WTC11 (cell line): ENCODE results near the gene ARMC7. TPM values are rescaled to one million over a fixed set of nuclear protein-coding genes. Genes with fewer than 3 reads are reported as not detected.

ENCODE experiments used
- ATAC-seq: fragments of 200-7000 bp; cut with Tn5 transposase; 2 replicates; pipeline ENCODE4 v1.10.0; 2021; ENCODE audit warnings: mild to moderate bottlenecking, moderate library complexity
- CTCF ChIA-PET: fragments of 300-600 bp; sonication (Branson Sonifier 250); formaldehyde crosslinking; loops from one replicate; lab custom pipeline; 2021; ENCODE audit warnings: antibody characterized with exemption; lab: Charles Lee
- POLR2A ChIA-PET: fragments of 350-600 bp; sonication (Branson Sonifier 250); formaldehyde crosslinking; loops from one replicate; lab custom pipeline; 2021; ENCODE audit warnings: antibody characterized with exemption; lab: Charles Lee
- DNase-seq: peaks from one replicate; pipeline ENCODE4 v3.0.0; 2021; ENCODE audit warnings: low spot score
- H3K27ac Mint-ChIP-seq: 2 replicates; pipeline ENCODE4 v1.8.0; 2021; ENCODE audit warnings: mixed read lengths
- H3K27me3 Mint-ChIP-seq: 2 replicates; pipeline ENCODE4 v1.8.0; 2021; ENCODE audit warnings: low read depth, mild to moderate bottlenecking, moderate library complexity, mixed read lengths
- H3K36me3 Mint-ChIP-seq: 2 replicates; pipeline ENCODE4 v1.8.0; 2021; ENCODE audit warnings: mixed read lengths
- H3K4me1 Mint-ChIP-seq: 2 replicates; pipeline ENCODE4 v1.8.0; 2022; ENCODE audit warnings: mixed read lengths
- H3K4me3 Mint-ChIP-seq: 2 replicates; pipeline ENCODE4 v1.8.0; 2021; ENCODE audit warnings: mild to moderate bottlenecking, moderate library complexity, mixed read lengths
- H3K9me3 Mint-ChIP-seq: 2 replicates; pipeline ENCODE4 v1.8.0; 2021; ENCODE audit warnings: mixed read lengths
- ATF6 ChIP-seq: sonication (generic); formaldehyde crosslinking; IDR thresholded peaks from 2 replicates; pipeline ENCODE4 v1.8.1; 2023; ENCODE audit warnings: mild to moderate bottlenecking, missing genetic modification reagents
- FOXK1 ChIP-seq: sonication (generic); formaldehyde crosslinking; IDR thresholded peaks from 2 replicates; pipeline ENCODE4 v1.8.0; 2022; ENCODE audit warnings: mild to moderate bottlenecking, moderate library complexity, missing genetic modification reagents
- FOXP1 ChIP-seq: sonication (generic); formaldehyde crosslinking; IDR thresholded peaks from 2 replicates; pipeline ENCODE4 v1.8.0; 2022; ENCODE audit warnings: missing genetic modification reagents, mild to moderate bottlenecking, moderate library complexity, borderline replicate concordance
- GABPB1 ChIP-seq: sonication (generic); formaldehyde crosslinking; IDR thresholded peaks from 2 replicates; pipeline ENCODE4 v1.8.1; 2023; ENCODE audit warnings: mild to moderate bottlenecking, missing genetic modification reagents
- NFYB ChIP-seq: sonication (generic); formaldehyde crosslinking; conservative IDR thresholded peaks from 2 replicates; pipeline ENCODE4 v1.8.0; 2022; ENCODE audit warnings: low read depth, missing genetic modification reagents
- PRRX2 ChIP-seq: fragments of 250-450 bp; sonication (Bioruptor Pico); IDR thresholded peaks from 2 replicates; pipeline ENCODE4 v1.8.0; 2021; ENCODE audit warnings: mild to moderate bottlenecking
- RELA ChIP-seq: sonication (generic); formaldehyde crosslinking; IDR thresholded peaks from 2 replicates; pipeline ENCODE4 v1.8.1; 2022; ENCODE audit warnings: missing genetic modification reagents, mild to moderate bottlenecking, borderline replicate concordance
- SOX15 ChIP-seq: fragments of 250-450 bp; sonication (Bioruptor Pico); IDR thresholded peaks from 2 replicates; pipeline ENCODE4 v1.9.0; 2021; ENCODE audit warnings: mild to moderate bottlenecking
- TP53 ChIP-seq: sonication (generic); formaldehyde crosslinking; IDR thresholded peaks from 2 replicates; pipeline ENCODE4 v1.8.1; 2023; ENCODE audit warnings: mild to moderate bottlenecking, missing genetic modification reagents
- USF2 ChIP-seq: sonication (generic); formaldehyde crosslinking; IDR thresholded peaks from 2 replicates; pipeline ENCODE4 v1.8.1; 2023; ENCODE audit warnings: mild to moderate bottlenecking, missing genetic modification reagents, moderate library complexity
- ZNF121 ChIP-seq: sonication (generic); formaldehyde crosslinking; IDR thresholded peaks from 2 replicates; pipeline ENCODE4 v1.8.0; 2023; ENCODE audit warnings: missing genetic modification reagents
- ZNF138 ChIP-seq: sonication (generic); formaldehyde crosslinking; conservative IDR thresholded peaks from 2 replicates; pipeline ENCODE4 v1.8.1; 2022; ENCODE audit warnings: mild to moderate bottlenecking, moderate library complexity, missing genetic modification reagents
- ZNF263 ChIP-seq: sonication (generic); formaldehyde crosslinking; IDR thresholded peaks from 2 replicates; pipeline ENCODE4 v1.8.1; 2022; ENCODE audit warnings: low read depth, mild to moderate bottlenecking, moderate library complexity, missing genetic modification reagents
- ZNF281 ChIP-seq: sonication (generic); formaldehyde crosslinking; IDR thresholded peaks from 2 replicates; pipeline ENCODE4 v1.8.0; 2023; ENCODE audit warnings: mild to moderate bottlenecking, missing genetic modification reagents
- ZNF416 ChIP-seq: fragments of 250-450 bp; sonication (Bioruptor Pico); IDR thresholded peaks from 2 replicates; pipeline ENCODE4 v1.9.0; 2021; ENCODE audit warnings: mild to moderate bottlenecking, inconsistent platforms
- ZNF423 ChIP-seq: fragments of 250-450 bp; sonication (Bioruptor Pico); IDR thresholded peaks from 2 replicates; pipeline ENCODE4 v2.1.2; 2022; ENCODE audit warnings: mild to moderate bottlenecking, moderate library complexity
- total RNA-seq: library from RNA; stranded (reverse); gene quantifications from 3 replicates; pipeline ENCODE4 v1.2.3, GENCODE V29; 2021
- TF ChIP-seq, protein P1 (sequence below): sonication (generic); formaldehyde crosslinking; IDR thresholded peaks from 2 replicates; pipeline ENCODE4 v1.8.0; 2023; ENCODE audit warnings: missing genetic modification reagents
- TF ChIP-seq, protein P2 (sequence below): sonication (generic); formaldehyde crosslinking; conservative IDR thresholded peaks from 2 replicates; pipeline ENCODE4 v1.8.1; 2022; ENCODE audit warnings: mild to moderate bottlenecking, missing genetic modification reagents
- TF ChIP-seq, protein P3 (sequence below): fragments of 250-450 bp; sonication (Bioruptor Pico); IDR thresholded peaks from 2 replicates; pipeline ENCODE4 v1.9.0; 2021; ENCODE audit warnings: mild to moderate bottlenecking, borderline replicate concordance
- TF ChIP-seq, protein P4 (sequence below): fragments of 250-450 bp; sonication (Bioruptor Pico); IDR thresholded peaks from 2 replicates; pipeline ENCODE4 v1.9.0; 2021; ENCODE audit warnings: moderate library complexity, mild to moderate bottlenecking, inconsistent platforms, borderline replicate concordance

The ARMC7 gene
- total RNA-seq, 1 experiment from 2014 or later, result 13.2 TPM

DNA sequence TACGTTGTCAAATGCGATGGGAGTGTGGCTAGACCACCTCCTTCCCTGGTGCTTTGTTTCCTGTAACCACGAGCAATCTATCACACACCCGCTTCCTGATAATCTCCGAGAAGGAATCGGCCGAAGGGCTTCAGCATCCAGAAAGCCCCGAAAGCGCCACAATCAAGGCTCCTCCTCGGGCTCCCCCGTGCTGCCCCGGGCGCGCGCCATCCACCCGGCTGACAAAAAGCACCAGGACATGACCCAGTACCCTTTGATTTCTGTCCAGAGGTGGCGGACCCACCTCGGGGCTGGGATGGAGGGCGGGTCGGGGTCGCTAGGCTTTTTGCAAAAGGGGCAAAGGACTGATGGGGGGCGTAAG is 743 bp upstream of the ARMC7 start (continued):
- TF ChIP-seq RELA (CRISPR knock-in tag) (0 out of 2 replicates have a peak, but pooled peaks have one; percentile 17), TP53 (no peak)
- TF ChIP-seq, protein P1, sequence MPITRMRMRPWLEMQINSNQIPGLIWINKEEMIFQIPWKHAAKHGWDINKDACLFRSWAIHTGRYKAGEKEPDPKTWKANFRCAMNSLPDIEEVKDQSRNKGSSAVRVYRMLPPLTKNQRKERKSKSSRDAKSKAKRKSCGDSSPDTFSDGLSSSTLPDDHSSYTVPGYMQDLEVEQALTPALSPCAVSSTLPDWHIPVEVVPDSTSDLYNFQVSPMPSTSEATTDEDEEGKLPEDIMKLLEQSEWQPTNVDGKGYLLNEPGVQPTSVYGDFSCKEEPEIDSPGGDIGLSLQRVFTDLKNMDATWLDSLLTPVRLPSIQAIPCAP, result no peak
- TF ChIP-seq, all 79 proteins: peak for 2

- peaks cover 15% of the 10 kb centered on the region for H3K36me3 Mint-ChIP-seq
- TF ChIP-seq, protein P2, sequence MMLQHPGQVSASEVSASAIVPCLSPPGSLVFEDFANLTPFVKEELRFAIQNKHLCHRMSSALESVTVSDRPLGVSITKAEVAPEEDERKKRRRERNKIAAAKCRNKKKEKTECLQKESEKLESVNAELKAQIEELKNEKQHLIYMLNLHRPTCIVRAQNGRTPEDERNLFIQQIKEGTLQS (CRISPR knock-in tag), result no peak
- TF ChIP-seq ZNF121, result peak; percentile 66
- H3K4me3 Mint-ChIP-seq, result peak overlapping the region; percentile 90
- ATAC-seq (peak; percentile 5), DNase-seq (peak; percentile 51)
- no peaks in the 10 kb centered on the region for H3K27me3 Mint-ChIP-seq
- H3K27ac Mint-ChIP-seq, result peak overlapping the region; percentile 94
- POLR2A ChIA-PET, result interaction anchor here (0.5 to 1.9 kb wide), 9 partner anchors 13 to 159 kb away, joined by 3 to 7 read pairs (median 4); partner anchors contain the start of genes NT5C and SLC16A5
- CTCF ChIA-PET, result interaction anchor here (0.6 to 2.0 kb wide), 16 partner anchors 13 to 161 kb away, joined by 3 to 11 read pairs (median 4); partner anchors contain the start of genes MIF4GD, NT5C and SLC16A5
- H3K4me1 Mint-ChIP-seq, result peaks cover 25% of the 10 kb centered on the region
- H3K9me3 Mint-ChIP-seq, result no peaks in the 10 kb centered on the region
These were observed 617 bp downstream of the ARMC7 start for GRCh38 chr17:75110234-75110937.

- no peaks in the 10 kb centered on the region for H3K9me3 Mint-ChIP-seq
- peak overlapping the region; percentile 36; the same call in 1 of the 2 replicates for H3K4me3 Mint-ChIP-seq
- ChIA-PET CTCF (interaction anchor here (0.7 to 4.1 kb wide), 5 partner anchors 14 to 187 kb away, joined by 3 to 84 read pairs (median 7); partner anchors contain the start of gene NT5C), POLR2A (no interaction called here)
- ATAC-seq (no peak), DNase-seq (no peak)
- peaks cover 15% of the 10 kb centered on the region for H3K36me3 Mint-ChIP-seq
- peak overlapping the region; percentile 69 for H3K27ac Mint-ChIP-seq
- H3K4me1 Mint-ChIP-seq, result peaks cover 19% of the 10 kb centered on the region
- H3K27me3 Mint-ChIP-seq, result no peaks in the 10 kb centered on the region
- TF ChIP-seq FOXK1, result no peak
- no peak for TF ChIP-seq ZNF138 (CRISPR knock-in tag)
- TF ChIP-seq NFYB (CRISPR knock-in tag), result no peak
- no peak for TF ChIP-seq ZNF263 (CRISPR knock-in tag)
- TF ChIP-seq USF2 (CRISPR knock-in tag), result no peak
- TF ChIP-seq SOX15 (CRISPR knock-in tag), result no peak
- no peak for TF ChIP-seq ZNF281
- no peak for TF ChIP-seq ATF6 (CRISPR knock-in tag)
- TF ChIP-seq, protein P3, sequence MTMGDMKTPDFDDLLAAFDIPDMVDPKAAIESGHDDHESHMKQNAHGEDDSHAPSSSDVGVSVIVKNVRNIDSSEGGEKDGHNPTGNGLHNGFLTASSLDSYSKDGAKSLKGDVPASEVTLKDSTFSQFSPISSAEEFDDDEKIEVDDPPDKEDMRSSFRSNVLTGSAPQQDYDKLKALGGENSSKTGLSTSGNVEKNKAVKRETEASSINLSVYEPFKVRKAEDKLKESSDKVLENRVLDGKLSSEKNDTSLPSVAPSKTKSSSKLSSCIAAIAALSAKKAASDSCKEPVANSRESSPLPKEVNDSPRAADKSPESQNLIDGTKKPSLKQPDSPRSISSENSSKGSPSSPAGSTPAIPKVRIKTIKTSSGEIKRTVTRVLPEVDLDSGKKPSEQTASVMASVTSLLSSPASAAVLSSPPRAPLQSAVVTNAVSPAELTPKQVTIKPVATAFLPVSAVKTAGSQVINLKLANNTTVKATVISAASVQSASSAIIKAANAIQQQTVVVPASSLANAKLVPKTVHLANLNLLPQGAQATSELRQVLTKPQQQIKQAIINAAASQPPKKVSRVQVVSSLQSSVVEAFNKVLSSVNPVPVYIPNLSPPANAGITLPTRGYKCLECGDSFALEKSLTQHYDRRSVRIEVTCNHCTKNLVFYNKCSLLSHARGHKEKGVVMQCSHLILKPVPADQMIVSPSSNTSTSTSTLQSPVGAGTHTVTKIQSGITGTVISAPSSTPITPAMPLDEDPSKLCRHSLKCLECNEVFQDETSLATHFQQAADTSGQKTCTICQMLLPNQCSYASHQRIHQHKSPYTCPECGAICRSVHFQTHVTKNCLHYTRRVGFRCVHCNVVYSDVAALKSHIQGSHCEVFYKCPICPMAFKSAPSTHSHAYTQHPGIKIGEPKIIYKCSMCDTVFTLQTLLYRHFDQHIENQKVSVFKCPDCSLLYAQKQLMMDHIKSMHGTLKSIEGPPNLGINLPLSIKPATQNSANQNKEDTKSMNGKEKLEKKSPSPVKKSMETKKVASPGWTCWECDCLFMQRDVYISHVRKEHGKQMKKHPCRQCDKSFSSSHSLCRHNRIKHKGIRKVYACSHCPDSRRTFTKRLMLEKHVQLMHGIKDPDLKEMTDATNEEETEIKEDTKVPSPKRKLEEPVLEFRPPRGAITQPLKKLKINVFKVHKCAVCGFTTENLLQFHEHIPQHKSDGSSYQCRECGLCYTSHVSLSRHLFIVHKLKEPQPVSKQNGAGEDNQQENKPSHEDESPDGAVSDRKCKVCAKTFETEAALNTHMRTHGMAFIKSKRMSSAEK (CRISPR knock-in tag), result no peak
- TF ChIP-seq, protein P4, sequence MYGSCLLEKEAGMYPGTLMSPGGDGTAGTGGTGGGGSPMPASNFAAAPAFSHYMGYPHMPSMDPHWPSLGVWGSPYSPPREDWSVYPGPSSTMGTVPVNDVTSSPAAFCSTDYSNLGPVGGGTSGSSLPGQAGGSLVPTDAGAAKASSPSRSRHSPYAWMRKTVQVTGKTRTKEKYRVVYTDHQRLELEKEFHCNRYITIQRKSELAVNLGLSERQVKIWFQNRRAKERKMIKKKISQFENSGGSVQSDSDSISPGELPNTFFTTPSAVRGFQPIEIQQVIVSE (CRISPR knock-in tag), result no peak
- no peak for TF ChIP-seq FOXP1 (CRISPR knock-in tag)
- no peak for TF ChIP-seq GABPB1 (CRISPR knock-in tag)
- no peak for TF ChIP-seq ZNF423 (CRISPR knock-in tag)
- no peak for TF ChIP-seq ZNF416 (CRISPR knock-in tag)
- no peak for TF ChIP-seq PRRX2 (CRISPR knock-in tag)
These were observed 2.1 kb downstream of the ARMC7 start for GRCh38 chr17:75111777-75112335.
